Forelimb muscle (tissue), 1 donor: ENCODE data around the gene HIBADH. TPM values are rescaled to one million over a fixed set of nuclear protein-coding genes. Genes with fewer than 3 reads are reported as not detected.
"Not testable (repeated sequence)": the region's sequence is repeated elsewhere in the genome, so short reads cannot be mapped to it uniquely, and the experiment has no call there.

Source experiments
- DNase-seq: peaks from one replicate; pipeline ENCODE4 v3.0.0-alpha.2; 2013; ENCODE audit warnings: low read depth
- polyA plus RNA-seq: library from polyadenylated mRNA; unstranded; fragments of 120-200 nt; gene quantifications from one replicate; pipeline ENCODE4 v1.2.1, GENCODE V29; 2013; ENCODE audit not compliant: insufficient read length

The HIBADH gene
- polyA plus RNA-seq, 1 donor = 24.9 TPM

GRCh38 chr7:27548304-27548703, 114.4 kb downstream of the HIBADH start:
- no peak for DNase-seq

- no peak for DNase-seq
Measured at GRCh38 chr7:27547401-27547800, 115.3 kb downstream of the HIBADH start.

GRCh38 chr7:27546610-27547009, 116.1 kb downstream of the HIBADH start:
- no peak for DNase-seq

GRCh38 chr7:27535795-27536194, 126.9 kb downstream of the HIBADH start:
- DNase-seq = no peak

GRCh38 chr7:27533652-27534081, 129.0 kb downstream of the HIBADH start:
- no peak for DNase-seq

- no peak for DNase-seq
Measured at GRCh38 chr7:27532314-27532713, 130.4 kb downstream of the HIBADH start.

GRCh38 chr7:27527348-27527714, 135.4 kb downstream of the HIBADH start:
- no peak for DNase-seq

- no peak for DNase-seq
Measured at GRCh38 chr7:27526611-27527347, 135.9 kb downstream of the HIBADH start.

- no peak for DNase-seq
Measured at GRCh38 chr7:27526131-27526530, 136.6 kb downstream of the HIBADH start.

GRCh38 chr7:27523321-27523720, 139.4 kb downstream of the HIBADH start:
- DNase-seq = peak; percentile 50

GRCh38 chr7:27522566-27522965, 140.1 kb downstream of the HIBADH start:
- no peak for DNase-seq

GRCh38 chr7:27520815-27521790, 141.6 kb downstream of the HIBADH start:
- peak; percentile 83 for DNase-seq

GRCh38 chr7:27519793-27520469, 142.8 kb downstream of the HIBADH start:
- no peak for DNase-seq

- DNase-seq = no peak
Measured at GRCh38 chr7:27518561-27519350, 143.9 kb downstream of the HIBADH start.

- no peak for DNase-seq
Measured at GRCh38 chr7:27516421-27516820, 146.3 kb downstream of the HIBADH start.

- DNase-seq = no peak
Measured at GRCh38 chr7:27515933-27516332, 146.8 kb downstream of the HIBADH start.

- no peak for DNase-seq
Measured at GRCh38 chr7:27514861-27515260, 147.8 kb downstream of the HIBADH start.

- DNase-seq = no peak
Measured at GRCh38 chr7:27513885-27514284, 148.8 kb downstream of the HIBADH start.

- not testable (repeated sequence) for DNase-seq
Measured at GRCh38 chr7:27511370-27511769, 151.3 kb downstream of the HIBADH start.

- DNase-seq = no peak
Measured at GRCh38 chr7:27510541-27510940, 152.1 kb downstream of the HIBADH start.

- not testable (repeated sequence) for DNase-seq
Measured at GRCh38 chr7:27501879-27502278, 160.8 kb downstream of the HIBADH start.
